ENCODE measurements around the gene ERC2.
A peak's percentile ranks its signal among the peaks of the same experiment; 100 is the strongest.

The ERC2 gene

DNA sequence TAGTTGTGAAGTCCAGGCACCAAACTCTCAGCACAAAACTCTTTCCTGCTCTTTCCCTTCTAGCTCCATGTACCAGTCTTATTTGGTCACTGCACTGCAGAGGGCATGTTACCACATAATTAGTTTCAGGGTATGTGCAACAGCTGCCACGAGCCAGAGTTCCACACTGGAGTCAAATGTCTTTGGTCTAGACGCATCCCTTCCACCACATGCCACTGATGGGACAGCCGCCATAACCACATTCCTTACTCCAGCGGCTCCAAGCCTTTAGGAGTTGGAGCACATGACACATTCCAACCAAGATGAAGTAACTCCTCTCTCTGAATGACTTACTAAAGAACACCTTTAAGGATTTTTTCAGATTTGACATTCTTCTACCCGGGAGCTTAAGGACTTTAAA is 153.4 kb downstream of the ERC2 start:
- TF ChIP-seq POLR2A (IDR thresholded peaks at IDR 0.05; ENCODE audit: low read depth, low read length) (no peak), TAF1 (IDR thresholded peaks at IDR 0.05; ENCODE audit: low read depth, low read length) (no peak), POLR2AphosphoS5 (IDR thresholded peaks at IDR 0.05; ENCODE audit: low read depth, low read length) (no peak), SPI1 (IDR thresholded peaks at IDR 0.05; ENCODE audit: low read depth, low read length) (no peak), POU2F2 (IDR thresholded peaks at IDR 0.05; ENCODE audit: low read depth, low read length) (no peak), PAX5 (IDR thresholded peaks at IDR 0.05; ENCODE audit: insufficient read depth, low read length, severe bottlenecking) (no peak)
- DNase-seq (ENCODE audit: insufficient read length, low spot score) = no peak
- no peak for FAIRE-seq

DNA sequence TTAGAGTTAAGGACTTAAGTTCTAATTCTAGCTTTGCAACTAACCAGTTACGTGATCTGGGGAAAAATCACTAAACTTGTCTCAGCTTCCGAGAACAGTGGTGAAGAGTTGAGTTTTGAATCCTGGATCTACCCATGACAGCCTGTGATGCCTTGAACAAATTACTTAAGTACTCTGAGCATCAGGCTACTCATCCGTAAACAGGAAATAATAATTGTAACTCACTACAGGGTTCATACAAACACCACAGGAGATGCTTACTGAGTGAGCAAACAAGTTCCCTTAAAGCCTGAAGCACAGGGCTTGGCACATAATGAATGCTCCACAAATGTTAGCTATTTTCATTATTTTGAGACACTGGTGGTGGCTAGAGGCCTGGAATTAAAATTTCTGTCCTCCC is 158.8 kb downstream of the ERC2 start:
- FAIRE-seq (no peak), DNase-seq (ENCODE audit: insufficient read length, low spot score) (no peak)
- TF ChIP-seq TAF1 (IDR thresholded peaks at IDR 0.05; ENCODE audit: low read depth, low read length) (no peak), POU2F2 (IDR thresholded peaks at IDR 0.05; ENCODE audit: low read depth, low read length) (no peak), PAX5 (IDR thresholded peaks at IDR 0.05; ENCODE audit: insufficient read depth, low read length, severe bottlenecking) (no peak), POLR2A (IDR thresholded peaks at IDR 0.05; ENCODE audit: low read depth, low read length) (no peak), POLR2AphosphoS5 (IDR thresholded peaks at IDR 0.05; ENCODE audit: low read depth, low read length) (no peak), SPI1 (IDR thresholded peaks at IDR 0.05; ENCODE audit: low read depth, low read length) (no peak)

- no peak for TF ChIP-seq POU2F2 (IDR thresholded peaks at IDR 0.05; ENCODE audit: low read depth, low read length)
- TF ChIP-seq PAX5 (IDR thresholded peaks at IDR 0.05; ENCODE audit: insufficient read depth, low read length, severe bottlenecking) = no peak
- TF ChIP-seq POLR2A (IDR thresholded peaks at IDR 0.05; ENCODE audit: low read depth, low read length) = no peak
- TF ChIP-seq SPI1 (IDR thresholded peaks at IDR 0.05; ENCODE audit: low read depth, low read length) = no peak
- TF ChIP-seq TAF1 (IDR thresholded peaks at IDR 0.05; ENCODE audit: low read depth, low read length) = no peak
- no peak for TF ChIP-seq POLR2AphosphoS5 (IDR thresholded peaks at IDR 0.05; ENCODE audit: low read depth, low read length)
- DNase-seq (ENCODE audit: insufficient read length, low spot score) = no peak
- no peak for FAIRE-seq
Observed at GRCh38 chr3:56308471-56308870, 159.8 kb downstream of the ERC2 start.

DNA sequence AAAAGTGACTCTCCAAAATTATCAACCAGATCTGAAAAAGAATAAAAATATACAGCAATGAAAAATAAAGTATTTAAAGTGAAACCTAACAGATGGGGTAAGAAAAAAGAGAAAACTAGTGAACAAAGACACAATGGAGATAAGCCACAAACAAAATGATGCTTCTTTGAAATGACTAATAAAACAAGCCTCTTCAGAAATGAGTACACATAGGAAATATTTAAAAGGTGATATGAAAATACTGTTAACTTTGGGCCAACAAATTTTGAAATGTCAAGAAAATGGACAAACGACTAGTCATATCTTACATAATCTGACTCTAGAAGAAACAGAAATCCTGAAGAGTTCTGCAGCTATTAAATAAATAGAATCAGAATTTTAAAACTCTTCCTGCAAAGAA is 164.2 kb downstream of the ERC2 start:
- FAIRE-seq = no peak
- TF ChIP-seq TAF1 (IDR thresholded peaks at IDR 0.05; ENCODE audit: low read depth, low read length) (no peak), PAX5 (IDR thresholded peaks at IDR 0.05; ENCODE audit: insufficient read depth, low read length, severe bottlenecking) (no peak), POLR2A (IDR thresholded peaks at IDR 0.05; ENCODE audit: low read depth, low read length) (no peak), POLR2AphosphoS5 (IDR thresholded peaks at IDR 0.05; ENCODE audit: low read depth, low read length) (no peak), SPI1 (IDR thresholded peaks at IDR 0.05; ENCODE audit: low read depth, low read length) (no peak), POU2F2 (IDR thresholded peaks at IDR 0.05; ENCODE audit: low read depth, low read length) (no peak)

DNA sequence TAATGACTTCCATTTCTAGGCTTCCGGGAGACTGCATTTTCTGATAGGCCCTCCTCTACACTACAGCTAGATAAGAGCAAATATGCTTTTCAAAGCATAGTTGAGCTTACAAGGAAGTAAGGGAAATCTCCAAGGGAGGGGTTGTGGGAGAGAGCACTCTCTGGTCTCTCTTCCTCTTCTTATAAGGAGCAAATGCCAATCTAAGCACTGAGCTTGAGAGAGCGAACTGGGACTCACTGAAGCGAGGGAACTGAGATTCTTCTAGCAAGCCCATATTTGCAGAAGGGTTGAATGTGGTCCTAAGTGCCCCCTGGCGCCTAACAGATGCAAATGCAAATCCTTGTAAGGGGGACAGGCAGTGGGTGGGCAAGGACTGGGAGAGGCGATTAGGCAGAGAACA is 164.8 kb downstream of the ERC2 start:
- FAIRE-seq = peak; percentile 40
- TF ChIP-seq TAF1 (IDR thresholded peaks at IDR 0.05; ENCODE audit: low read depth, low read length) (no peak), POLR2AphosphoS5 (IDR thresholded peaks at IDR 0.05; ENCODE audit: low read depth, low read length) (no peak), SPI1 (IDR thresholded peaks at IDR 0.05; ENCODE audit: low read depth, low read length) (peak; percentile 47), POU2F2 (IDR thresholded peaks at IDR 0.05; ENCODE audit: low read depth, low read length) (peak; percentile 38; the same call in 1 of the 2 replicates)
- DNase-seq (ENCODE audit: insufficient read length, low spot score) = peak; percentile 12

More for the DNA sequence above, 164.2 kb downstream of the ERC2 start:
- no peak for DNase-seq (ENCODE audit: insufficient read length, low spot score)

DNA sequence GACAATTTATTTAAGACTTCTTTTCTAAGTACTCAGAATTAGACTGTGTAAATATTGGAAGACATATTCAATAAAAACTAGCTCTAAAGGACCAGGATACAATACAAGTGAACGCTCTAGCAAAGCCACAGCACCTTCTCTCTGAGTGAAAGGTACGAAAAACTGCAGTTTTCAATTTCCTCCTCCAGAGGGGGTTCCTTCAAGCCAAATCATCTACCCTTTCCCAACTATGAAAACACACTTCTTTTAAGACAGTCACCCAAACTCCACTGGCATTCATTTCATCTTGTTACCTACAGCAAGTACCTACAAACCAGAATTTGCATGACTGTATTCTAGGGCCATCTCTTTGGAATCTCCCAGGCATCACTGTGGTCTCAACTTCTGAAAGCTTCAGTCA is 165.8 kb downstream of the ERC2 start:
- FAIRE-seq (no peak), DNase-seq (ENCODE audit: insufficient read length, low spot score) (no peak)
- no peak for TF ChIP-seq POU2F2 (IDR thresholded peaks at IDR 0.05; ENCODE audit: low read depth, low read length)
- no peak for TF ChIP-seq TAF1 (IDR thresholded peaks at IDR 0.05; ENCODE audit: low read depth, low read length)
- TF ChIP-seq POLR2A (IDR thresholded peaks at IDR 0.05; ENCODE audit: low read depth, low read length) = no peak
- TF ChIP-seq POLR2AphosphoS5 (IDR thresholded peaks at IDR 0.05; ENCODE audit: low read depth, low read length) = no peak
- no peak for TF ChIP-seq PAX5 (IDR thresholded peaks at IDR 0.05; ENCODE audit: insufficient read depth, low read length, severe bottlenecking)
- no peak for TF ChIP-seq SPI1 (IDR thresholded peaks at IDR 0.05; ENCODE audit: low read depth, low read length)

DNA sequence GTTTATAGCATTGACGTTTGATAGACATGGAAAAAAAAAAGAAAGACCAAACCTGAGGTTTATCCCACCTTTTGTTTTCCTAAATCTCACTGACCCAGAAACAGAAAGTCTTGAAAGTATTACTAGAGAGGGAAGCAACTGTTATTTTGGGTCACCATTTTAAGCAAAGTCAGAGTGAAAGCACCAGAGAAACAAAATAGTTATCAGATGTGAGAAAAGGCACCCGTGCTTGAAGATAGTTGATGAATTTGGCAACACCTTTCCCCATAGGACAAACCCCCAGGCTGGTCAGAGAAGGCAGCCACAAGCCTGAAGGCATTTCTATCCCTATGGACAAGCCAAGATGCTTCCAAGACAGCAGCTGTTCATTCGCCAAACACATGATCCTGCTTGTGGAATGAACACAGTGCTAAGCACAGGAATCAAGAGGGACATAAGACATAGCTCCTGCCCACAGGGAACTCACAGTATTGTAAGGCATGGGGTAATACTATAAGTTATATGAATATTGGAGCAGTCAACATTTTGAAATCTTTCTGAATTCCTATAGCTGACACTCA is 170.9 kb downstream of the ERC2 start:
- TF ChIP-seq SPI1 (IDR thresholded peaks at IDR 0.05; ENCODE audit: low read depth, low read length) = no peak
- no peak for TF ChIP-seq TAF1 (IDR thresholded peaks at IDR 0.05; ENCODE audit: low read depth, low read length)
- no peak for TF ChIP-seq POLR2AphosphoS5 (IDR thresholded peaks at IDR 0.05; ENCODE audit: low read depth, low read length)
- no peak for TF ChIP-seq POLR2A (IDR thresholded peaks at IDR 0.05; ENCODE audit: low read depth, low read length)
- no peak for TF ChIP-seq POU2F2 (IDR thresholded peaks at IDR 0.05; ENCODE audit: low read depth, low read length)
- TF ChIP-seq PAX5 (IDR thresholded peaks at IDR 0.05; ENCODE audit: insufficient read depth, low read length, severe bottlenecking) = no peak
- no peak for FAIRE-seq
- DNase-seq (ENCODE audit: insufficient read length, low spot score) = no peak

- FAIRE-seq (no peak), DNase-seq (ENCODE audit: insufficient read length, low spot score) (no peak)
- TF ChIP-seq PAX5 (IDR thresholded peaks at IDR 0.05; ENCODE audit: insufficient read depth, low read length, severe bottlenecking) (no peak), POLR2AphosphoS5 (IDR thresholded peaks at IDR 0.05; ENCODE audit: low read depth, low read length) (no peak), POU2F2 (IDR thresholded peaks at IDR 0.05; ENCODE audit: low read depth, low read length) (no peak), TAF1 (IDR thresholded peaks at IDR 0.05; ENCODE audit: low read depth, low read length) (no peak), SPI1 (IDR thresholded peaks at IDR 0.05; ENCODE audit: low read depth, low read length) (no peak), POLR2A (IDR thresholded peaks at IDR 0.05; ENCODE audit: low read depth, low read length) (no peak)
Observed at GRCh38 chr3:56296361-56296760, 171.9 kb downstream of the ERC2 start.

GRCh38 chr3:56295161-56295560 is 173.1 kb downstream of the ERC2 start:
- no peak for TF ChIP-seq TAF1 (IDR thresholded peaks at IDR 0.05; ENCODE audit: low read depth, low read length)
- TF ChIP-seq SPI1 (IDR thresholded peaks at IDR 0.05; ENCODE audit: low read depth, low read length) = no peak
- TF ChIP-seq PAX5 (IDR thresholded peaks at IDR 0.05; ENCODE audit: insufficient read depth, low read length, severe bottlenecking) = no peak
- FAIRE-seq = no peak
- DNase-seq (ENCODE audit: insufficient read length, low spot score) = no peak

- no peak for TF ChIP-seq TAF1 (IDR thresholded peaks at IDR 0.05; ENCODE audit: low read depth, low read length)
- TF ChIP-seq POU2F2 (IDR thresholded peaks at IDR 0.05; ENCODE audit: low read depth, low read length) = no peak
- no peak for TF ChIP-seq POLR2AphosphoS5 (IDR thresholded peaks at IDR 0.05; ENCODE audit: low read depth, low read length)
- no peak for TF ChIP-seq POLR2A (IDR thresholded peaks at IDR 0.05; ENCODE audit: low read depth, low read length)
- TF ChIP-seq SPI1 (IDR thresholded peaks at IDR 0.05; ENCODE audit: low read depth, low read length) = no peak
- no peak for TF ChIP-seq PAX5 (IDR thresholded peaks at IDR 0.05; ENCODE audit: insufficient read depth, low read length, severe bottlenecking)
- no peak for DNase-seq (ENCODE audit: insufficient read length, low spot score)
- FAIRE-seq = no peak
Observed at GRCh38 chr3:56294286-56294685, 174.0 kb downstream of the ERC2 start.
